SK-N-SH treated with all-trans-retinoic acid at 6 μM for 48 hours (cell line): ENCODE measurements around the gene DNPH1.

Experiments
- ARNTL ChIP-seq: fragments of 450-650 bp; formaldehyde crosslinking; IDR thresholded peaks from 2 replicates; pipeline ENCODE4 v1.5.0; 2020; ENCODE audit warnings: low read depth, mild to moderate bottlenecking, moderate library complexity, borderline replicate concordance
- CSRNP3 ChIP-seq: fragments of 250-450 bp; sonication (Bioruptor Pico); IDR thresholded peaks from 2 replicates; pipeline ENCODE4 v1.5.1; 2021; ENCODE audit warnings: mild to moderate bottlenecking, moderate library complexity
- GLIS3 ChIP-seq: fragments of 250-450 bp; sonication (Bioruptor Pico); IDR thresholded peaks from 2 replicates; pipeline ENCODE4 v1.5.0; 2020; ENCODE audit warnings: mild to moderate bottlenecking, moderate library complexity
- ISL1 ChIP-seq: fragments of 250-450 bp; sonication (Bioruptor Pico); IDR thresholded peaks from 2 replicates; pipeline ENCODE4 v2.1.2; 2022; ENCODE audit warnings: mild to moderate bottlenecking, moderate library complexity
- OSR1 ChIP-seq: fragments of 250-450 bp; sonication (Bioruptor Pico); IDR thresholded peaks from 2 replicates; pipeline ENCODE4 v1.8.0; 2022; ENCODE audit warnings: moderate library complexity, mild to moderate bottlenecking, inconsistent platforms
- PATZ1 ChIP-seq: fragments of 250-450 bp; sonication (Bioruptor Pico); IDR thresholded peaks from 2 replicates; pipeline ENCODE4 v1.8.0; 2020; ENCODE audit warnings: mild to moderate bottlenecking, moderate library complexity, borderline replicate concordance
- RARB ChIP-seq: fragments of 250-450 bp; sonication (Bioruptor Pico); IDR thresholded peaks from 2 replicates; pipeline ENCODE4 v1.8.0; 2021; ENCODE audit warnings: mild to moderate bottlenecking, moderate library complexity
- SNAI2 ChIP-seq: fragments of 250-450 bp; sonication (Bioruptor Pico); IDR thresholded peaks from 2 replicates; pipeline ENCODE4 v1.5.0; 2020; ENCODE audit warnings: mild to moderate bottlenecking, moderate library complexity
- TSHZ2 ChIP-seq: fragments of 250-450 bp; sonication (Bioruptor Pico); IDR thresholded peaks from 2 replicates; pipeline ENCODE4 v1.5.0; 2020; ENCODE audit warnings: mild to moderate bottlenecking, moderate library complexity
- ZC3H10 ChIP-seq: fragments of 250-450 bp; sonication (Bioruptor Pico); IDR thresholded peaks from 2 replicates; pipeline ENCODE4 v1.5.1; 2021; ENCODE audit warnings: mild to moderate bottlenecking, moderate library complexity
- ZNF565 ChIP-seq: fragments of 450-650 bp; formaldehyde crosslinking; conservative IDR thresholded peaks from 2 replicates; pipeline ENCODE4 v1.5.0; 2020; ENCODE audit warnings: low read depth, mild to moderate bottlenecking, moderate library complexity
- ZNF8 ChIP-seq: fragments of 450-650 bp; formaldehyde crosslinking; IDR thresholded peaks from 2 replicates; pipeline ENCODE4 v1.5.0; 2020; ENCODE audit warnings: mild to moderate bottlenecking, moderate library complexity

GRCh38 chr6:43216200-43216599 is 13.1 kb downstream of the DNPH1 start:
- no peak for TF ChIP-seq TSHZ2 (CRISPR knock-in tag)
- TF ChIP-seq SNAI2 (CRISPR knock-in tag): no peak
- no peak for TF ChIP-seq ZNF8 (CRISPR knock-in tag)
- TF ChIP-seq ZNF565 (CRISPR knock-in tag): no peak
- TF ChIP-seq OSR1 (CRISPR knock-in tag): no peak
- no peak for TF ChIP-seq PATZ1 (CRISPR knock-in tag)
- no peak for TF ChIP-seq ARNTL (CRISPR knock-in tag)
- no peak for TF ChIP-seq RARB (CRISPR knock-in tag)
- TF ChIP-seq GLIS3 (CRISPR knock-in tag): no peak
- TF ChIP-seq CSRNP3 (CRISPR knock-in tag): no peak
- no peak for TF ChIP-seq ISL1 (CRISPR knock-in tag)
- TF ChIP-seq ZC3H10 (CRISPR knock-in tag): no peak
